GM12878 (cell line): ENCODE measurements around the gene PRIMPOL.

Experiments used
- CHD1 ChIP-seq: IDR thresholded peaks from 2 replicates; pipeline ENCODE4 v1.6.1; 2012; ENCODE audit warnings: low read depth, low read length, improper control_type of control experiment
- CHD4 ChIP-seq: fragments of 200-600 bp; sonication (generic); IDR thresholded peaks from 2 replicates; pipeline ENCODE4 v1.6.1; 2016; ENCODE audit warnings: mild to moderate bottlenecking
- CTCF ChIP-seq, 3 experiments: IDR thresholded peaks in 2 of 3; conservative IDR thresholded peaks in 1 of 3; 2 replicates each; pipeline ENCODE4 v1.5.1; 2011; ENCODE audit warnings: low read depth in 3 of 3, low read length in 3 of 3, mild to moderate bottlenecking in 3 of 3, control low read depth in 2 of 3, moderate library complexity in 2 of 3, inconsistent platforms in 1 of 3, mixed read lengths in 1 of 3; ENCODE audit not compliant: control insufficient read depth in 2 of 3, insufficient read depth in 1 of 3; ENCODE audit errors: extremely low read depth in 1 of 3
- E4F1 ChIP-seq: fragments of 450-650 bp; IDR thresholded peaks from 2 replicates; pipeline ENCODE4 v1.6.1; 2018; ENCODE audit warnings: borderline replicate concordance, mild to moderate bottlenecking; ENCODE audit not compliant: partially characterized antibody
- EZH2 ChIP-seq: IDR thresholded peaks from 2 replicates; pipeline ENCODE4 v1.6.1; 2012; ENCODE audit warnings: low read depth, mild to moderate bottlenecking, control low read depth, inconsistent platforms, low read length, borderline replicate concordance; ENCODE audit not compliant: control insufficient read depth
- HSF1 ChIP-seq: fragments of 150-350 bp; IDR thresholded peaks from 2 replicates; pipeline ENCODE4 v1.6.1; 2014; ENCODE audit warnings: mild to moderate bottlenecking, low read depth, low read length
- PBX3 ChIP-seq: IDR thresholded peaks from 2 replicates; pipeline ENCODE4 v1.6.1; 2011; ENCODE audit warnings: mild to moderate bottlenecking, low read depth, low read length, moderate library complexity; ENCODE audit not compliant: insufficient replicate concordance
- POLR2A ChIP-seq: IDR thresholded peaks from 2 replicates; pipeline ENCODE4 v1.6.1; 2011; ENCODE audit warnings: low read depth, mild to moderate bottlenecking, low read length
- SUZ12 ChIP-seq: fragments of 200-600 bp; sonication (generic); IDR thresholded peaks from one replicate; pipeline ENCODE4 v1.6.1; 2018; ENCODE audit warnings: antibody characterized with exemption, mild to moderate bottlenecking; ENCODE audit not compliant: unreplicated experiment
- TAF1 ChIP-seq: IDR thresholded peaks from 2 replicates; pipeline ENCODE4 v1.6.1; 2011; ENCODE audit warnings: mild to moderate bottlenecking, low read depth, low read length, borderline replicate concordance
- ZZZ3 ChIP-seq: IDR thresholded peaks from 2 replicates; pipeline ENCODE4 v1.6.1; 2011; ENCODE audit warnings: low read depth; ENCODE audit not compliant: control insufficient read depth, insufficient read length

GRCh38 chr4:184641022-184641421 is 8.5 kb upstream of the PRIMPOL start:
- TF ChIP-seq CHD1 = no peak
- no peak for TF ChIP-seq PBX3
- TF ChIP-seq HSF1 = no peak
- TF ChIP-seq CTCF (IDR thresholded peaks at IDR 0.05 in 2 of 3, conservative IDR thresholded peaks at IDR 0.05 in 1 of 3; ENCODE audit: control insufficient read depth in 2 of 3, extremely low read depth in 1 of 3, insufficient read depth in 1 of 3, low read depth in 3 of 3, low read length in 3 of 3) = no peak
- no peak for TF ChIP-seq E4F1
- TF ChIP-seq TAF1 = no peak
- TF ChIP-seq CHD4 = no peak
- TF ChIP-seq EZH2 = no peak
- no peak for TF ChIP-seq SUZ12
- no peak for TF ChIP-seq ZZZ3
- no peak for TF ChIP-seq POLR2A
